GM12891 (cell line): Measurements from ENCODE around the gene RNF40.

Experiments
- DNase-seq: peaks from one replicate; pipeline ENCODE4 v3.0.0; 2011; ENCODE audit warnings: low spot score; ENCODE audit not compliant: insufficient read length
- FAIRE-seq: peaks from 2 replicates; lab custom pipeline; 2011; peaks lifted over from hg19 to GRCh38; lab: Jason Lieb, UNC
- PAX5 ChIP-seq: IDR thresholded peaks from 2 replicates; pipeline ENCODE4 v1.6.1; 2011; ENCODE audit warnings: low read length, moderate library complexity, mild to moderate bottlenecking; ENCODE audit not compliant: insufficient read depth, severe bottlenecking
- POLR2A ChIP-seq: IDR thresholded peaks from 2 replicates; pipeline ENCODE4 v1.6.1; 2011; ENCODE audit warnings: low read depth, low read length, control low read depth
- POLR2AphosphoS5 ChIP-seq: IDR thresholded peaks from 2 replicates; pipeline ENCODE4 v1.6.1; 2011; ENCODE audit warnings: low read depth, low read length, control low read depth
- POU2F2 ChIP-seq: IDR thresholded peaks from 2 replicates; pipeline ENCODE4 v1.6.1; 2011; ENCODE audit warnings: low read depth, mild to moderate bottlenecking, control low read depth, low read length, moderate library complexity
- SPI1 ChIP-seq: IDR thresholded peaks from 2 replicates; pipeline ENCODE4 v1.6.1; 2011; ENCODE audit warnings: low read depth, low read length, control low read depth
- TAF1 ChIP-seq: IDR thresholded peaks from 2 replicates; pipeline ENCODE4 v1.6.1; 2011; ENCODE audit warnings: low read depth, low read length, control low read depth

The RNF40 gene

GRCh38 chr16:30760577-30761426, 1.3 kb upstream of the RNF40 start:
- DNase-seq (no peak), FAIRE-seq (no peak)
- no peak for TF ChIP-seq POLR2A
- TF ChIP-seq POLR2AphosphoS5, result no peak
- TF ChIP-seq PAX5, result no peak
- TF ChIP-seq SPI1, result no peak
- TF ChIP-seq POU2F2, result no peak
- no peak for TF ChIP-seq TAF1

- DNase-seq (peak; percentile 49), FAIRE-seq (peak; percentile 87)
- TF ChIP-seq SPI1 (no peak), POU2F2 (0 out of 2 replicates have a peak, but pooled peaks have one; percentile 33), TAF1 (no peak), PAX5 (no peak), POLR2AphosphoS5 (no peak), POLR2A (0 out of 2 replicates have a peak, but pooled peaks have one; percentile 34)
Measured at GRCh38 chr16:30761427-30761927, 645 bp upstream of the RNF40 start.

GRCh38 chr16:30762991-30763725, 1.0 kb downstream of the RNF40 start:
- FAIRE-seq (peak; percentile 28), DNase-seq (no peak)
- TF ChIP-seq TAF1 (no peak), PAX5 (no peak), POLR2A (no peak), POU2F2 (no peak), POLR2AphosphoS5 (no peak), SPI1 (no peak)

- FAIRE-seq (no peak), DNase-seq (no peak)
- no peak for TF ChIP-seq POLR2AphosphoS5
- TF ChIP-seq SPI1, result no peak
- no peak for TF ChIP-seq POLR2A
- TF ChIP-seq TAF1, result no peak
- no peak for TF ChIP-seq POU2F2
- no peak for TF ChIP-seq PAX5
Measured at GRCh38 chr16:30764086-30764485, 2.0 kb downstream of the RNF40 start.

- DNase-seq (no peak), FAIRE-seq (no peak)
- TF ChIP-seq POLR2AphosphoS5 (no peak), SPI1 (no peak), TAF1 (no peak), POU2F2 (no peak), POLR2A (no peak), PAX5 (no peak)
Measured at GRCh38 chr16:30764816-30765465, 2.8 kb downstream of the RNF40 start.

GRCh38 chr16:30766206-30766932, 4.2 kb downstream of the RNF40 start:
- TF ChIP-seq SPI1, result no peak
- TF ChIP-seq POLR2A, result no peak
- no peak for TF ChIP-seq TAF1
- TF ChIP-seq PAX5, result no peak
- TF ChIP-seq POLR2AphosphoS5, result no peak
- TF ChIP-seq POU2F2, result no peak
- DNase-seq (no peak), FAIRE-seq (no peak)

- TF ChIP-seq POU2F2 (no peak), PAX5 (no peak), POLR2A (no peak), POLR2AphosphoS5 (no peak), SPI1 (no peak), TAF1 (no peak)
- DNase-seq, result no peak
- FAIRE-seq, result no peak
Measured at GRCh38 chr16:30766933-30767284, 4.8 kb downstream of the RNF40 start.

- no peak for DNase-seq
- no peak for FAIRE-seq
- TF ChIP-seq POU2F2, result no peak
- no peak for TF ChIP-seq POLR2A
- TF ChIP-seq POLR2AphosphoS5, result no peak
- no peak for TF ChIP-seq PAX5
- no peak for TF ChIP-seq SPI1
- no peak for TF ChIP-seq TAF1
Measured at GRCh38 chr16:30767767-30768465, 5.8 kb downstream of the RNF40 start.
